ENCODE results near the gene NPHS1.

The NPHS1 gene

GRCh38 chr19:35882114-35882832 is 30.0 kb upstream of the NPHS1 start (continued):
- peak; percentile 98 for TF ChIP-seq ZNF623 (tag by site-specific recombination; IDR thresholded peaks at IDR 0.05)
- peak; percentile 79 for TF ChIP-seq ZNF341 (tag by site-specific recombination; IDR thresholded peaks at IDR 0.05; ENCODE audit: low read depth)
- TF ChIP-seq MZF1 (tag by site-specific recombination; IDR thresholded peaks at IDR 0.05; ENCODE audit: borderline replicate concordance) = peak; percentile 97; the same call in 1 of the 2 replicates
- no peak for TF ChIP-seq ZSCAN30 (tag by site-specific recombination; IDR thresholded peaks at IDR 0.05)
- no peak for TF ChIP-seq ZNF133 (tag by site-specific recombination; IDR thresholded peaks at IDR 0.05)
- TF ChIP-seq ZFP69B (tag by site-specific recombination; IDR thresholded peaks at IDR 0.05) = no peak
- TF ChIP-seq ZNF266 (tag by site-specific recombination; IDR thresholded peaks at IDR 0.05; ENCODE audit: low read depth) = peak; percentile 99
- peak; percentile 67; the same call in 1 of the 2 replicates for TF ChIP-seq GLIS1 (tag by site-specific recombination; IDR thresholded peaks at IDR 0.05)
- peak; percentile 65; the same call in 1 of the 2 replicates for TF ChIP-seq ZNF16 (tag by site-specific recombination; IDR thresholded peaks at IDR 0.05; ENCODE audit: low read depth)
- TF ChIP-seq ZNF530 (tag by site-specific recombination; IDR thresholded peaks at IDR 0.05; ENCODE audit: low read depth) = peak; percentile 98
- no peak for TF ChIP-seq ZFP41 (tag by site-specific recombination; IDR thresholded peaks at IDR 0.05; ENCODE audit: borderline replicate concordance)
- peak; percentile 81; the same call in 1 of the 2 replicates for TF ChIP-seq PRDM4 (tag by site-specific recombination; IDR thresholded peaks at IDR 0.05)
- no peak for TF ChIP-seq EGR2 (tag by site-specific recombination; IDR thresholded peaks at IDR 0.05; ENCODE audit: low read depth)
- no peak for TF ChIP-seq ZNF423 (tag by site-specific recombination; IDR thresholded peaks at IDR 0.05)
- TF ChIP-seq ZBTB7A (tag by site-specific recombination; IDR thresholded peaks at IDR 0.05; ENCODE audit: low read depth) = peak; percentile 63; the same call in 1 of the 2 replicates
- TF ChIP-seq ZNF707 (tag by site-specific recombination; IDR thresholded peaks at IDR 0.05) = no peak
- TF ChIP-seq, protein P1, sequence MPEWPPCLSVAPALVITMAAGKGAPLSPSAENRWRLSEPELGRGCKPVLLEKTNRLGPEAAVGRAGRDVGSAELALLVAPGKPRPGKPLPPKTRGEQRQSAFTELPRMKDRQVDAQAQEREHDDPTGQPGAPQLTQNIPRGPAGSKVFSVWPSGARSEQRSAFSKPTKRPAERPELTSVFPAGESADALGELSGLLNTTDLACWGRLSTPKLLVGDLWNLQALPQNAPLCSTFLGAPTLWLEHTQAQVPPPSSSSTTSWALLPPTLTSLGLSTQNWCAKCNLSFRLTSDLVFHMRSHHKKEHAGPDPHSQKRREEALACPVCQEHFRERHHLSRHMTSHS (tag by site-specific recombination; IDR thresholded peaks at IDR 0.05) = 0 out of 2 replicates have a peak, but pooled peaks have one; percentile 38
- TF ChIP-seq HOXD13 (CRISPR knock-in tag; IDR thresholded peaks at IDR 0.05; ENCODE audit: borderline replicate concordance) = no peak
- TF ChIP-seq ZBTB17 (tag by site-specific recombination; IDR thresholded peaks at IDR 0.05) = no peak
- no peak for TF ChIP-seq ZNF621 (tag by site-specific recombination; IDR thresholded peaks at IDR 0.05)
- peak; percentile 96; the same call in 1 of the 2 replicates for TF ChIP-seq KLF7 (tag by site-specific recombination; IDR thresholded peaks at IDR 0.05; ENCODE audit: borderline replicate concordance)
- TF ChIP-seq ZNF324 (tag by site-specific recombination; IDR thresholded peaks at IDR 0.05) = peak; percentile 73; the same call in 1 of the 2 replicates
- TF ChIP-seq ZNF112 (tag by site-specific recombination; IDR thresholded peaks at IDR 0.05) = no peak
- TF ChIP-seq, protein P2, sequence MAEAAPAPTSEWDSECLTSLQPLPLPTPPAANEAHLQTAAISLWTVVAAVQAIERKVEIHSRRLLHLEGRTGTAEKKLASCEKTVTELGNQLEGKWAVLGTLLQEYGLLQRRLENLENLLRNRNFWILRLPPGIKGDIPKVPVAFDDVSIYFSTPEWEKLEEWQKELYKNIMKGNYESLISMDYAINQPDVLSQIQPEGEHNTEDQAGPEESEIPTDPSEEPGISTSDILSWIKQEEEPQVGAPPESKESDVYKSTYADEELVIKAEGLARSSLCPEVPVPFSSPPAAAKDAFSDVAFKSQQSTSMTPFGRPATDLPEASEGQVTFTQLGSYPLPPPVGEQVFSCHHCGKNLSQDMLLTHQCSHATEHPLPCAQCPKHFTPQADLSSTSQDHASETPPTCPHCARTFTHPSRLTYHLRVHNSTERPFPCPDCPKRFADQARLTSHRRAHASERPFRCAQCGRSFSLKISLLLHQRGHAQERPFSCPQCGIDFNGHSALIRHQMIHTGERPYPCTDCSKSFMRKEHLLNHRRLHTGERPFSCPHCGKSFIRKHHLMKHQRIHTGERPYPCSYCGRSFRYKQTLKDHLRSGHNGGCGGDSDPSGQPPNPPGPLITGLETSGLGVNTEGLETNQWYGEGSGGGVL (tag by site-specific recombination; IDR thresholded peaks at IDR 0.05) = no peak
- TF ChIP-seq, protein P3, sequence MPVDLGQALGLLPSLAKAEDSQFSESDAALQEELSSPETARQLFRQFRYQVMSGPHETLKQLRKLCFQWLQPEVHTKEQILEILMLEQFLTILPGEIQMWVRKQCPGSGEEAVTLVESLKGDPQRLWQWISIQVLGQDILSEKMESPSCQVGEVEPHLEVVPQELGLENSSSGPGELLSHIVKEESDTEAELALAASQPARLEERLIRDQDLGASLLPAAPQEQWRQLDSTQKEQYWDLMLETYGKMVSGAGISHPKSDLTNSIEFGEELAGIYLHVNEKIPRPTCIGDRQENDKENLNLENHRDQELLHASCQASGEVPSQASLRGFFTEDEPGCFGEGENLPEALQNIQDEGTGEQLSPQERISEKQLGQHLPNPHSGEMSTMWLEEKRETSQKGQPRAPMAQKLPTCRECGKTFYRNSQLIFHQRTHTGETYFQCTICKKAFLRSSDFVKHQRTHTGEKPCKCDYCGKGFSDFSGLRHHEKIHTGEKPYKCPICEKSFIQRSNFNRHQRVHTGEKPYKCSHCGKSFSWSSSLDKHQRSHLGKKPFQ (tag by site-specific recombination; IDR thresholded peaks at IDR 0.05) = peak; percentile 81
- peak; percentile 92; the same call in 1 of the 2 replicates for TF ChIP-seq ZNF670 (tag by site-specific recombination; IDR thresholded peaks at IDR 0.05; ENCODE audit: low read depth)
- peak; percentile 92; the same call in 1 of the 2 replicates for TF ChIP-seq ZNF704 (tag by site-specific recombination; IDR thresholded peaks at IDR 0.05)
- no peak for TF ChIP-seq ZFHX2 (tag by site-specific recombination; conservative IDR thresholded peaks at IDR 0.05)
- TF ChIP-seq INSM2 (tag by site-specific recombination; IDR thresholded peaks at IDR 0.05) = peak; percentile 59; the same call in 1 of the 2 replicates
- TF ChIP-seq ZNF404 (tag by site-specific recombination; IDR thresholded peaks at IDR 0.05) = peak; percentile 100
- TF ChIP-seq ZNF335 (tag by site-specific recombination; conservative IDR thresholded peaks at IDR 0.05) = peak; percentile 50; the same call in 1 of the 2 replicates

Measured in HEK293 (cell line).